AG09309 (cell line): ENCODE results near the gene CUL5.
A peak's percentile ranks its signal among the peaks of the same experiment; 100 is the strongest.

ENCODE experiments used
- DNase-seq: peaks from one replicate; pipeline ENCODE4 v3.0.0-alpha.2; 2010; ENCODE audit warnings: low read depth
- H3K4me3 ChIP-seq: 2 replicates; pipeline ENCODE4 v1.5.1; 2011; ENCODE audit warnings: mild to moderate bottlenecking, low read depth, low read length, moderate library complexity; ENCODE audit not compliant: control insufficient read depth
- CTCF ChIP-seq: IDR thresholded peaks from 2 replicates; pipeline ENCODE4 v1.5.1; 2011; ENCODE audit warnings: mild to moderate bottlenecking, low read depth, low read length, inconsistent platforms; ENCODE audit not compliant: insufficient read depth, control insufficient read depth; ENCODE audit errors: missing control alignments

The CUL5 gene

GRCh38 chr11:108069947-108070346 lies 61.2 kb downstream of the CUL5 start:
- no peak for TF ChIP-seq CTCF
- peak; percentile 24 for DNase-seq
- H3K4me3 ChIP-seq = no peak overlapping the region

DNA sequence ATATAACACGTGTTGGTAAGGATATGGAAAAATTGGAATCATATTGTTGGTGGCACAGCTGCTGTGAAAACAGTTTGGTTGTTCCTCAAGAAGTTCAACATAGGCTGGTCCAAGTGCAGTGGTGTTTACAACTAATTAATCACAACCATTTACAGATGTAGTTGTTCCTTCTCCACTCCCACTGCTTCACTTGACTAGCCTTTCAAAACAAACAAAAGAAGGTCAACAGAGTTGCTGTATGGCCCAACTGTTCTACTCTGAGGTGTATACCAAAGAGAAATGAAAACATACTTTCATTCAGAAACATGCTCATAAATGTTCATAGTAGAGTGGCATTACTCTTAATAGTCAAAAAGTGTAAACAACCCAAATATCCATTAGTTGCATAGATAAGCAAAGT lies 76.1 kb downstream of the CUL5 start:
- TF ChIP-seq CTCF = no peak
- no peak overlapping the region for H3K4me3 ChIP-seq

GRCh38 chr11:108085672-108086071 lies 77.0 kb downstream of the CUL5 start:
- no peak for TF ChIP-seq CTCF
- no peak overlapping the region for H3K4me3 ChIP-seq
- no peak for DNase-seq

More for the DNA sequence above, 76.1 kb downstream of the CUL5 start:
- DNase-seq = no peak

GRCh38 chr11:108092134-108092533 lies 83.4 kb downstream of the CUL5 start:
- no peak overlapping the region for H3K4me3 ChIP-seq
- DNase-seq = no peak
- TF ChIP-seq CTCF = no peak

- DNase-seq = no peak
Observed at GRCh38 chr11:108093128-108093904, 84.6 kb downstream of the CUL5 start.

DNA sequence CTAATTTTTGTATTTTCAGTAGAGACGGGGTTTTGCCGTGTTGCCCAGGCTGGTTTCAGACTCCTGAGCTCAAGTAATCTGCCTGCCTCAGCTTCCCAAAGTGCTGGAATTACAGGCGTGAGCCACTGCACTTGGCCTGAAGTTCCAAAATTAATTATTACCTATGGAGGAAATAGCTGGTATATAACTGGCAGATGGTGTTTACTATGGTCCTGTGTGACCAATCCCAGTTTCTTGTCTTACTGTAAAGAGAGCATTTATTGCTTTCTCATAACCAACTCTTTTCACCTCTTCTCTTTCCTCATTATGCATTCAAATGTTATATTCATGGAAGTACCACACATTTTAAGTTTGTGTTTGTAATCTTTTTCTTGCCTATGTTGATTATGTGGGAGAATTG lies 88.5 kb downstream of the CUL5 start:
- DNase-seq = no peak
- no peak for TF ChIP-seq CTCF
- H3K4me3 ChIP-seq = no peak overlapping the region

More at GRCh38 chr11:108093128-108093904, 84.6 kb downstream of the CUL5 start:
- no peak overlapping the region for H3K4me3 ChIP-seq
- no peak for TF ChIP-seq CTCF
